DOHH2 (cell line): ENCODE measurements around the gene TIMMDC1.
A peak's percentile ranks its signal among the peaks of the same experiment; 100 is the strongest.

Source experiments
- H3F3A ChIP-seq: fragments of 200-600 bp; sonication (generic), shearing (Covaris generic); 2 replicates; pipeline ENCODE4 v1.6.0; 2016; ENCODE audit warnings: antibody characterized with exemption, mild to moderate bottlenecking; ENCODE audit not compliant: control insufficient read depth, insufficient read depth
- H3K27ac ChIP-seq: fragments of 200-600 bp; sonication (generic); 2 replicates; pipeline ENCODE4 v1.5.1; 2014; ENCODE audit warnings: low read depth, mild to moderate bottlenecking, low read length, moderate library complexity
- H3K27me3 ChIP-seq: fragments of 200-600 bp; sonication (generic); 2 replicates; pipeline ENCODE4 v1.6.1; 2014; ENCODE audit warnings: mild to moderate bottlenecking, low read length, mixed read lengths; ENCODE audit not compliant: control insufficient read depth
- H3K36me3 ChIP-seq: fragments of 200-600 bp; sonication (generic); 2 replicates; pipeline ENCODE4 v1.6.1; 2014; ENCODE audit warnings: mild to moderate bottlenecking, low read length, moderate library complexity, mixed read lengths; ENCODE audit not compliant: control insufficient read depth
- H3K4me1 ChIP-seq: fragments of 200-600 bp; sonication (generic); 2 replicates; pipeline ENCODE4 v1.6.1; 2014; ENCODE audit warnings: mild to moderate bottlenecking, low read length, mixed read lengths; ENCODE audit not compliant: control insufficient read depth
- H3K4me2 ChIP-seq: fragments of 200-600 bp; sonication (generic); 2 replicates; pipeline ENCODE4 v1.6.0; 2014; ENCODE audit warnings: mild to moderate bottlenecking, low read length, moderate library complexity
- H3K4me3 ChIP-seq: fragments of 200-600 bp; sonication (generic); 2 replicates; pipeline ENCODE4 v1.5.1; 2014; ENCODE audit warnings: mild to moderate bottlenecking, low read length, mixed read lengths
- H3K79me2 ChIP-seq: fragments of 200-600 bp; sonication (generic); 2 replicates; pipeline ENCODE4 v1.6.1; 2014; ENCODE audit warnings: mild to moderate bottlenecking, low read length, mixed read lengths; ENCODE audit not compliant: control insufficient read depth
- H3K9me2 ChIP-seq: fragments of 200-600 bp; sonication (generic); replicated peaks from 2 replicates; pipeline ENCODE4 v1.6.1; 2014; ENCODE audit warnings: mild to moderate bottlenecking, low read length, mixed read lengths; ENCODE audit not compliant: control insufficient read depth
- H3K9me3 ChIP-seq: fragments of 200-600 bp; sonication (generic); 2 replicates; pipeline ENCODE4 v1.6.1; 2014; ENCODE audit warnings: antibody characterized with exemption, low read length, mixed read lengths; ENCODE audit not compliant: control insufficient read depth, insufficient read depth
- H4K20me1 ChIP-seq: fragments of 200-600 bp; sonication (generic); 2 replicates; pipeline ENCODE4 v1.6.0; 2014; ENCODE audit warnings: low read depth, mild to moderate bottlenecking, antibody characterized with exemption, low read length, moderate library complexity; ENCODE audit not compliant: control insufficient read depth, insufficient read depth
- CTCF ChIP-seq: fragments of 200-600 bp; sonication (generic); IDR thresholded peaks from one replicate; pipeline ENCODE4 v1.5.1; 2014; ENCODE audit warnings: antibody characterized with exemption, mild to moderate bottlenecking, low read depth, low read length; ENCODE audit not compliant: poor library complexity, severe bottlenecking
- EZH2phosphoT487 ChIP-seq: fragments of 200-600 bp; sonication (generic); IDR thresholded peaks from 2 replicates; pipeline ENCODE4 v1.6.1; 2017; ENCODE audit warnings: borderline replicate concordance, mild to moderate bottlenecking, antibody characterized with exemption, low read length, moderate library complexity, mixed read lengths

The TIMMDC1 gene

GRCh38 chr3:119469418-119470189, 28.7 kb upstream of the TIMMDC1 start:
- Histone ChIP-seq H3K9me3 (no peaks in the 10 kb centered on the region), H3K27me3 (no peaks in the 10 kb centered on the region), H3K9me2 (no peaks in the 10 kb centered on the region), H3K4me2 (peak overlapping the region; percentile 84), H3K4me1 (peaks cover 25% of the 10 kb centered on the region), H3K36me3 (peaks cover 20% of the 10 kb centered on the region), H3K27ac (peak overlapping the region; percentile 33), H3K4me3 (peak overlapping the region; percentile 92), H3F3A (peaks cover 6% of the 10 kb centered on the region; the same call in 1 of the 2 replicates), H3K79me2 (peaks cover 26% of the 10 kb centered on the region), H4K20me1 (no peaks in the 10 kb centered on the region)
- TF ChIP-seq EZH2phosphoT487 = no peak
- no peak for TF ChIP-seq CTCF

- no peaks in the 10 kb centered on the region for H3K27me3 ChIP-seq
- H3K36me3 ChIP-seq = peaks cover 25% of the 10 kb centered on the region
- no peaks in the 10 kb centered on the region for H3K9me2 ChIP-seq
- H3K9me3 ChIP-seq = no peaks in the 10 kb centered on the region
- H3K27ac ChIP-seq = no peak overlapping the region
- H3K4me2 ChIP-seq = 0 out of 2 replicates have a peak overlapping the region, but pooled peaks have one; percentile 84
- H4K20me1 ChIP-seq = no peaks in the 10 kb centered on the region
- peaks cover 26% of the 10 kb centered on the region for H3K79me2 ChIP-seq
- peaks cover 25% of the 10 kb centered on the region for H3K4me1 ChIP-seq
- H3K4me3 ChIP-seq = no peak overlapping the region
- TF ChIP-seq CTCF (no peak), EZH2phosphoT487 (no peak)
- peaks cover 6% of the 10 kb centered on the region; the same call in 1 of the 2 replicates for H3F3A ChIP-seq
Measured at GRCh38 chr3:119470866-119471265, 27.5 kb upstream of the TIMMDC1 start.

- H3K27ac ChIP-seq = no peak overlapping the region
- H3F3A ChIP-seq = no peaks in the 10 kb centered on the region
- no peaks in the 10 kb centered on the region for H3K9me2 ChIP-seq
- H3K36me3 ChIP-seq = peaks cover 49% of the 10 kb centered on the region
- H3K4me2 ChIP-seq = no peak overlapping the region
- no peaks in the 10 kb centered on the region for H3K27me3 ChIP-seq
- no peaks in the 10 kb centered on the region for H4K20me1 ChIP-seq
- no peaks in the 10 kb centered on the region for H3K79me2 ChIP-seq
- H3K4me1 ChIP-seq = no peaks in the 10 kb centered on the region
- no peak overlapping the region for H3K4me3 ChIP-seq
- H3K9me3 ChIP-seq = no peaks in the 10 kb centered on the region
- TF ChIP-seq CTCF = no peak
- TF ChIP-seq EZH2phosphoT487 = no peak
Measured at GRCh38 chr3:119481079-119481478, 17.3 kb upstream of the TIMMDC1 start.
